C4-2B (cell line): Measurements from ENCODE around the gene SLC49A4.

Experiments used
- H3K27ac ChIP-seq: fragments of 450-650 bp; 2 replicates; pipeline ENCODE4 v1.5.1; 2017
- CTCF ChIP-seq: fragments of 450-650 bp; conservative IDR thresholded peaks from 2 replicates; pipeline ENCODE4 v1.5.1; 2017; ENCODE audit warnings: mild to moderate bottlenecking
- ZFX ChIP-seq: fragments of 450-650 bp; IDR thresholded peaks from 2 replicates; pipeline ENCODE4 v1.6.1; 2017

The SLC49A4 gene

DNA sequence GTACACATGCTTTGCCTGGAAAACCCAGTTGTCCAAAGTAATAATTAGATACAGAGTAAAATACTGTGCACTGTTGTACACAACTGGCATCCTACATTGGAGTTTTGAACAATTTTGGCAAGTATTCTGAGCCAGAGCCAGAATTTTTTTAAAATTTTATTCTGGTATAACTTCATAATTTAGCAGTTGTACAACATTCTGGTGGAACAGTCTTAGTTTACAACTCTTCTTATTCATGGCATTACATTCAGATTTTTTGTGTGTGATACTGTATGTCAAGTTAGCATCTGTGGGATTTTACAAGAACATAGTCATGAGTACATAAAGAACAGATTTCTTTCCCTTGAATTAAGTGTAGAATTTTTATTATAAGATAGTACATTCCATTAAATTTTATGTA is 67.5 kb downstream of the SLC49A4 start:
- TF ChIP-seq ZFX (no peak), CTCF (no peak)
- H3K27ac ChIP-seq = no peak overlapping the region

DNA sequence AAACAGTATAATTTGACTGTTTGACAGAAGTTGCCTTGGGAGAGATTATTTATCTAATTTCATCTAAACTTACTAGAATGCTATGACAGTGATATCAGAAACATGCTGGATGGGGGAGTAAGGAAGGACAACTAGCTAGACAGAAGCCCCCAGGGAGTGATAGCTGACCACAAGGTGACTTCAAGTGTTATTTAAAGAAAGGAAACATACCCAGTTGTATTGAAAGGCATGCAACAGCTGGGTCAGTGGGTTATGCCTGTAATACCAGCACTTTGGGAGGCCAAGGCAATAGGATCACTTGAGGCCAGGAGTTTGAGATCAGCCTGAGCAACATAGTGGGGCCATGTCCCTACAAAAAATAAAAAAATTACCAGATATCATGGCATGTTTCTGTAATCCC is 69.6 kb downstream of the SLC49A4 start:
- H3K27ac ChIP-seq = no peak overlapping the region
- no peak for TF ChIP-seq CTCF
- TF ChIP-seq ZFX = no peak

DNA sequence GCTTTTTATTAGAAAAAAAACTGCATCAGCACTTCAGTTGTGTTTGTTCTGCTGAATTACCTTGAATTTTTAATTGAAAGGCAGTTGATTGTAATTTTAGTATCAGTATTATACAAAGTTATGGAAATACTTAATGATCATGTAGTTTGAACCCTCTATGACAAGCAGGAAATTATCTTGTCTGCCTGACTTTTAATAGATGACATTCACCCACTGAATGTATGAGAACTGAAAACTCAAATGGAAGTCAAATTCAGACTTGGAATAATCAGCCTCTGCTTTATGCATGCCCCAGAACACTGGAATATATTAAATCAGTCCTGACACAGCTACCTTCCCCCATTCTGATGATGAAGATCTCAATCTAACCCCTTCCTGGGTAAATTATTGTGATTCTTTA is 73.5 kb downstream of the SLC49A4 start:
- no peak overlapping the region for H3K27ac ChIP-seq
- no peak for TF ChIP-seq ZFX

GRCh38 chr3:122873741-122874515 is 79.1 kb downstream of the SLC49A4 start:
- TF ChIP-seq CTCF = no peak
- no peak for TF ChIP-seq ZFX
- no peak overlapping the region for H3K27ac ChIP-seq

DNA sequence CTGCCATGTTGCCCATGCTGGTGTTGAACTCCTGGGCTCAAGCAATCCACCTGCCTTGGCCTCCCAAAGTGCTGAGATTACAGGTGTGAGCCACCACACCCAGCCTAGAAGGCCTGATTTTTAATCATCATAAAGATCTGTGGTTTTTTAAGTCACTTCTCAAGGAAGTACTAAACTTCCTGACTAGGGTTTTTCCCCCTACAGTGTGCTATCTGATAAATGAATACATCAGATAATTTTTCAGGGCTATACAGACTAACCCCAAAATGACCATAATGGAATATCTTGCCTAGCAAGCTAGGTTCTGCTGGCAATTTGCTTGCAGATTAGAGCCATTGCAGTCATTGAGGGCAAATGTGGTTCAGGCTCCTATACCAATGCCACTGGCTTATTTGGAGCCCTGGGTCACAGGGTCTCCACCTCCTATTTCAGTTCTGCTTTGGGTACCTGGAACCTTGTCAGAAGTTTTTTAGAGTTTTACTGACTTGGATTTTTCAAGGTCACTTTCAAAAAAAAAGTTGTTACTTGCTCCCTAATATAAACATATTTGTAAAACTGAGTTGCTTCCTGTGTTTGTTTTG is 80.8 kb downstream of the SLC49A4 start:
- TF ChIP-seq ZFX (no peak), CTCF (no peak)
- H3K27ac ChIP-seq = no peak overlapping the region

DNA sequence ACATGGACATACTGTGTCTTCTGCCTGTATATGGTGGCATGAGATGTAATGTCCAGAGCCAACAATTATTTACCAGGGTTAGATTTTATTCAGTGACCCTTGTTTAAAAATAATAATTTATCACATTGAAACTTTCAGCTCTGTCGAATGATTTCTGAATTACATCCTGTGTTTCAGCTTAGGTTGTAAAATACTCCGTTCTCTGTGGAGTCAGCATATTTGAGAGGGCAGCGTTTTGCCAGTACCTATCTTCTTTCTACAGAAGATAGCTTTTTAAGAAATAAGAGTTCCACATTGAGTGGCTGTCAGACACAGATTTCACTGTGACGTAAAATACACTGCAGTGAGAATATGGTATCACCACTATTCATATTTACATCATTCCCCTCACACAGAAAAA is 85.3 kb downstream of the SLC49A4 start:
- no peak overlapping the region for H3K27ac ChIP-seq
- TF ChIP-seq CTCF (no peak), ZFX (no peak)

DNA sequence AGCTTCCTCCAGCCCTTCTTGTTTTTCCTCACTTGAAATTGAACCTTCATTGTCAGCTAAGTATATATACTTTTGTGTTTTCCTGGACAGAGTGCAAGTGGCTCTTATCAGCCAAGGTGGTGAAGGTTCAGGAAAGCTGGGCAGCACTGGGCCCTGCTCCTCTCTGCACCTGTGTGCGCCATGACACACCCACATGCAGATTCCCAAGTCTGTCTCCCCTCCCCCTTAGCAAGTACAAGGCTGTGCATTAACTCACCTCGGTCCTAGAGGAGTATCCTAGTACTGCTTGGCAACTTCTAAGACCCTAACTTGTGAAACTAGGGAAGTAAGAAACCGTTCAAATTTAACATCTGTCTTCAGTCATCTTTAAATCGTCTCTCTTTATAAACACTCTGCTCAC is 85.8 kb downstream of the SLC49A4 start:
- H3K27ac ChIP-seq = no peak overlapping the region
- TF ChIP-seq CTCF (no peak), ZFX (no peak)
